Stimulated activated CD8-positive, alpha-beta memory T cell treated with anti-CD3 and anti-CD28 coated beads, Interleukin-12 subunit alpha, Interleukin-12 subunit beta, amount 100 ng/mL, for 4 hours (primary cell): ENCODE data around the gene ANGPT4.
"Not testable (repeated sequence)": the region's sequence is repeated elsewhere in the genome, so short reads cannot be mapped to it uniquely, and the experiment has no call there.

Source experiments
- DNase-seq: peaks from one replicate; pipeline ENCODE4 v3.0.0-alpha.2; 2020; ENCODE audit warnings: low read depth

The ANGPT4 gene

GRCh38 chr20:906001-906520 lies 10.1 kb downstream of the ANGPT4 start:
- no peak for DNase-seq

- no peak for DNase-seq
These were observed 10.7 kb downstream of the ANGPT4 start for GRCh38 chr20:905396-905961.

- no peak for DNase-seq
These were observed 12.0 kb downstream of the ANGPT4 start for GRCh38 chr20:904039-904545.

- not testable (repeated sequence) for DNase-seq
These were observed 18.7 kb downstream of the ANGPT4 start for GRCh38 chr20:897436-897835.

- DNase-seq: no peak
These were observed 19.6 kb downstream of the ANGPT4 start for GRCh38 chr20:896501-897025.

- not testable (repeated sequence) for DNase-seq
These were observed 23.8 kb downstream of the ANGPT4 start for GRCh38 chr20:892371-892770.

- DNase-seq: no peak
These were observed 24.4 kb downstream of the ANGPT4 start for GRCh38 chr20:891706-892080.

GRCh38 chr20:891058-891705 lies 25.0 kb downstream of the ANGPT4 start:
- DNase-seq: no peak

- DNase-seq: no peak
These were observed 25.5 kb downstream of the ANGPT4 start for GRCh38 chr20:890666-891057.

GRCh38 chr20:889932-890463 lies 26.1 kb downstream of the ANGPT4 start:
- no peak for DNase-seq

- no peak for DNase-seq
These were observed 27.0 kb downstream of the ANGPT4 start for GRCh38 chr20:889106-889505.

- no peak for DNase-seq
These were observed 28.1 kb downstream of the ANGPT4 start for GRCh38 chr20:888057-888456.

- no peak for DNase-seq
These were observed 29.0 kb downstream of the ANGPT4 start for GRCh38 chr20:887137-887536.

GRCh38 chr20:884983-885952 lies 30.9 kb downstream of the ANGPT4 start:
- DNase-seq: no peak

GRCh38 chr20:881783-882144 lies 34.4 kb downstream of the ANGPT4 start:
- DNase-seq: no peak

- no peak for DNase-seq
These were observed 34.9 kb downstream of the ANGPT4 start for GRCh38 chr20:881051-881782.

- DNase-seq: no peak
These were observed 36.5 kb downstream of the ANGPT4 start for GRCh38 chr20:879626-880025.

GRCh38 chr20:878511-879307 lies 37.4 kb downstream of the ANGPT4 start:
- DNase-seq: no peak

GRCh38 chr20:877814-878213 lies 38.3 kb downstream of the ANGPT4 start:
- DNase-seq: no peak

GRCh38 chr20:875115-875514 lies 41.0 kb downstream of the ANGPT4 start:
- no peak for DNase-seq
